ENCODE measurements around the gene MX1.

GRCh38 chr21:41489329-41489728, 63.3 kb downstream of the MX1 start:
- TF ChIP-seq CTCF (IDR thresholded peaks at IDR 0.05) (no peak), POLR2A (IDR thresholded peaks at IDR 0.05) (no peak)

All from stomach (tissue), 4 donors.